ENCODE data around the gene FANCC.

DNA sequence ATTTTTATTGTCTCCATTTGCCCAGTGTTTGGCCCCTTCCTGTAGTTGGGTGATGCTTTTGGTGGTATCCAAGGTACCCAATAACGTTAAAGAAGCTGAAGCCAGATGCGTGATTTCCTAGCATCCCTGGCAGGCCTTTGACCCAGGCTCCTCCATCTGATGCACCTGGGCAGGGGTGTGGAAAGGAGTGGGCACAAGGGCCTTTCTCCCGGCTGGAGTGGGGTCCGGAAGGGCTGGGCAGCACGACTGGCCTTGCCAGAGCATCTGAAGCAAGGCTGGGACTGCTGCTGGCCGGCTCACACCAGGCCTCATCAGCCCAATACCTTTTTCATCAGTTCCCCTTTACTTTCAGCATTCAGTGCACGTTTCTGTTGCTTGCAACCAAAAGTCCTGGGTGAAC lies 220.2 kb downstream of the FANCC start:
- no peak for TF ChIP-seq EZH2phosphoT487 (IDR thresholded peaks at IDR 0.05; ENCODE audit: low read depth, severe bottlenecking, unreplicated experiment)
- TF ChIP-seq EZH2 (IDR thresholded peaks at IDR 0.05; ENCODE audit: borderline replicate concordance): no peak
- TF ChIP-seq, protein P1, sequence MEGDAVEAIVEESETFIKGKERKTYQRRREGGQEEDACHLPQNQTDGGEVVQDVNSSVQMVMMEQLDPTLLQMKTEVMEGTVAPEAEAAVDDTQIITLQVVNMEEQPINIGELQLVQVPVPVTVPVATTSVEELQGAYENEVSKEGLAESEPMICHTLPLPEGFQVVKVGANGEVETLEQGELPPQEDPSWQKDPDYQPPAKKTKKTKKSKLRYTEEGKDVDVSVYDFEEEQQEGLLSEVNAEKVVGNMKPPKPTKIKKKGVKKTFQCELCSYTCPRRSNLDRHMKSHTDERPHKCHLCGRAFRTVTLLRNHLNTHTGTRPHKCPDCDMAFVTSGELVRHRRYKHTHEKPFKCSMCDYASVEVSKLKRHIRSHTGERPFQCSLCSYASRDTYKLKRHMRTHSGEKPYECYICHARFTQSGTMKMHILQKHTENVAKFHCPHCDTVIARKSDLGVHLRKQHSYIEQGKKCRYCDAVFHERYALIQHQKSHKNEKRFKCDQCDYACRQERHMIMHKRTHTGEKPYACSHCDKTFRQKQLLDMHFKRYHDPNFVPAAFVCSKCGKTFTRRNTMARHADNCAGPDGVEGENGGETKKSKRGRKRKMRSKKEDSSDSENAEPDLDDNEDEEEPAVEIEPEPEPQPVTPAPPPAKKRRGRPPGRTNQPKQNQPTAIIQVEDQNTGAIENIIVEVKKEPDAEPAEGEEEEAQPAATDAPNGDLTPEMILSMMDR (IDR thresholded peaks at IDR 0.05; ENCODE audit: poor library complexity): no peak
